Fibroblast of the aortic adventitia (primary cell): ENCODE measurements around the gene SHQ1. TPM values are rescaled to one million over a fixed set of nuclear protein-coding genes. Genes with fewer than 3 reads are reported as not detected.
"Not testable (repeated sequence)": the region's sequence is repeated elsewhere in the genome, so short reads cannot be mapped to it uniquely, and the experiment has no call there.

Experiments used
- DNase-seq: peaks from one replicate; pipeline ENCODE4 v3.0.0-alpha.2; 2010; ENCODE audit warnings: low read depth
- H3K4me3 ChIP-seq: 2 replicates; pipeline ENCODE4 v1.5.1; 2011; ENCODE audit warnings: low read depth, mild to moderate bottlenecking, control low read depth, low read length, moderate library complexity
- CTCF ChIP-seq: IDR thresholded peaks from 2 replicates; pipeline ENCODE4 v1.5.1; 2011; ENCODE audit warnings: mild to moderate bottlenecking, low read length, control low read depth, inconsistent platforms; ENCODE audit not compliant: insufficient read depth
- total RNA-seq: library from RNA; depleted of rRNA; stranded (reverse); fragments of >200 nt; gene quantifications from 2 replicates; pipeline ENCODE4 v1.2.3, GENCODE V29; 2012; ENCODE audit warnings: low replicate concordance

The SHQ1 gene
- total RNA-seq, 1 donor: 21.5 TPM

GRCh38 chr3:72791161-72791560 lies 57.1 kb downstream of the SHQ1 start:
- H3K4me3 ChIP-seq: no peak overlapping the region
- no peak for DNase-seq
- no peak for TF ChIP-seq CTCF

GRCh38 chr3:72789786-72790185 lies 58.5 kb downstream of the SHQ1 start:
- no peak for TF ChIP-seq CTCF
- no peak for DNase-seq
- H3K4me3 ChIP-seq: no peak overlapping the region

GRCh38 chr3:72788232-72788631 lies 60.0 kb downstream of the SHQ1 start:
- not testable (repeated sequence) for H3K4me3 ChIP-seq

GRCh38 chr3:72786668-72787067 lies 61.6 kb downstream of the SHQ1 start:
- H3K4me3 ChIP-seq: no peak overlapping the region
- no peak for DNase-seq
- TF ChIP-seq CTCF: no peak

More at GRCh38 chr3:72788232-72788631, 60.0 kb downstream of the SHQ1 start:
- not testable (repeated sequence) for DNase-seq

GRCh38 chr3:72784226-72784625 lies 64.0 kb downstream of the SHQ1 start:
- DNase-seq: no peak
- TF ChIP-seq CTCF: no peak
- no peak overlapping the region for H3K4me3 ChIP-seq

- TF ChIP-seq CTCF: no peak
- H3K4me3 ChIP-seq: no peak overlapping the region
- no peak for DNase-seq
Measured at GRCh38 chr3:72782521-72782920, 65.7 kb downstream of the SHQ1 start.

- DNase-seq: no peak
- H3K4me3 ChIP-seq: no peak overlapping the region
- no peak for TF ChIP-seq CTCF
Measured at GRCh38 chr3:72769758-72770540, 78.3 kb downstream of the SHQ1 start.
